DLD1 (cell line): ENCODE measurements around the gene CLK1.
"Not testable (repeated sequence)": the region's sequence is repeated elsewhere in the genome, so short reads cannot be mapped to it uniquely, and the experiment has no call there.

Experiments used
- in situ Hi-C: cut with HindIII; loops from 2 replicates; pipeline ENCODE4 v1.10.0; 2017; ENCODE audit warnings: low sequenced_read_pairs

The CLK1 gene

GRCh38 chr2:200851398-200852248 lies 12.8 kb downstream of the CLK1 start:
- in situ Hi-C loops, result no loop called here

- in situ Hi-C loops, result no loop called here
Observed at GRCh38 chr2:200850512-200851256, 13.8 kb downstream of the CLK1 start.

GRCh38 chr2:200847939-200848338 lies 16.5 kb downstream of the CLK1 start:
- in situ Hi-C loops, result no loop called here

GRCh38 chr2:200847269-200847668 lies 17.2 kb downstream of the CLK1 start:
- in situ Hi-C loops, result no loop called here

GRCh38 chr2:200845669-200846325 lies 18.7 kb downstream of the CLK1 start:
- in situ Hi-C loops, result no loop called here

- in situ Hi-C loops, result no loop called here
Observed at GRCh38 chr2:200845194-200845593, 19.3 kb downstream of the CLK1 start.

GRCh38 chr2:200843993-200844948 lies 20.2 kb downstream of the CLK1 start:
- in situ Hi-C loops, result no loop called here

- in situ Hi-C loops, result no loop called here
Observed at GRCh38 chr2:200839513-200839912, 24.9 kb downstream of the CLK1 start.

GRCh38 chr2:200834701-200835100 lies 29.8 kb downstream of the CLK1 start:
- in situ Hi-C loops, result no loop called here

- in situ Hi-C loops, result no loop called here
Observed at GRCh38 chr2:200829258-200829655, 35.2 kb downstream of the CLK1 start.

GRCh38 chr2:200828572-200829257 lies 35.7 kb downstream of the CLK1 start:
- in situ Hi-C loops, result no loop called here

- in situ Hi-C loops, result no loop called here
Observed at GRCh38 chr2:200828104-200828503, 36.4 kb downstream of the CLK1 start.

- in situ Hi-C loops, result no loop called here
Observed at GRCh38 chr2:200821686-200822245, 42.7 kb downstream of the CLK1 start.

- in situ Hi-C loops, result no loop called here
Observed at GRCh38 chr2:200820573-200821234, 43.8 kb downstream of the CLK1 start.

GRCh38 chr2:200818732-200819131 lies 45.7 kb downstream of the CLK1 start:
- in situ Hi-C loops, result not testable (repeated sequence)

- in situ Hi-C loops, result no loop called here
Observed at GRCh38 chr2:200814917-200815316, 49.5 kb downstream of the CLK1 start.

GRCh38 chr2:200814276-200814815 lies 50.1 kb downstream of the CLK1 start:
- in situ Hi-C loops, result no loop called here

- in situ Hi-C loops, result no loop called here
Observed at GRCh38 chr2:200812122-200813022, 52.1 kb downstream of the CLK1 start.
